Neural cell (in vitro differentiated cells): ENCODE measurements around the gene TSTD1. TPM values are rescaled to one million over a fixed set of nuclear protein-coding genes. Genes with fewer than 3 reads are reported as not detected.
"Not testable (repeated sequence)": the region's sequence is repeated elsewhere in the genome, so short reads cannot be mapped to it uniquely, and the experiment has no call there.

Experiments used
- H2AFZ ChIP-seq: fragments of 200-600, 300-800 bp; sonication (generic), shearing (Covaris generic); 2 replicates; pipeline ENCODE4 v1.6.0; 2014; ENCODE audit warnings: low read depth, mild to moderate bottlenecking, antibody characterized with exemption, low read length, moderate library complexity
- H3F3A ChIP-seq: fragments of 200-600 bp; shearing (Covaris generic); 2 replicates; pipeline ENCODE4 v1.6.1; 2016; ENCODE audit warnings: mild to moderate bottlenecking, moderate library complexity, mixed read lengths, antibody characterized with exemption, low read length; ENCODE audit not compliant: insufficient read depth, poor library complexity, severe bottlenecking
- H3K27ac ChIP-seq: fragments of 200-600, 300-800 bp; sonication (generic), shearing (Covaris generic); 2 replicates; pipeline ENCODE4 v1.5.1; 2014; ENCODE audit warnings: mild to moderate bottlenecking, low read length, moderate library complexity
- H3K27me3 ChIP-seq: fragments of 300-800, 200-600 bp; sonication (generic), shearing (Covaris generic); 2 replicates; pipeline ENCODE4 v1.6.0; 2014; ENCODE audit warnings: mild to moderate bottlenecking, low read depth, low read length, moderate library complexity; ENCODE audit not compliant: insufficient read depth
- H3K36me3 ChIP-seq: fragments of 300-800, 200-600 bp; sonication (generic), shearing (Covaris generic); 2 replicates; pipeline ENCODE4 v1.5.1; 2014; ENCODE audit warnings: mild to moderate bottlenecking, antibody characterized with exemption, low read length, moderate library complexity; ENCODE audit not compliant: insufficient read depth
- H3K4me2 ChIP-seq: fragments of 300-800, 200-600 bp; sonication (generic), shearing (Covaris generic); 2 replicates; pipeline ENCODE4 v1.6.0; 2014; ENCODE audit warnings: mild to moderate bottlenecking, low read length
- H3K4me3 ChIP-seq: fragments of 300-800, 200-600 bp; sonication (generic), shearing (Covaris generic); 2 replicates; pipeline ENCODE4 v1.5.1; 2014; ENCODE audit warnings: mild to moderate bottlenecking, low read length, moderate library complexity
- H3K79me2 ChIP-seq: fragments of 200-600 bp; shearing (Covaris generic); replicated peaks from 2 replicates; pipeline ENCODE4 v1.6.0; 2014; ENCODE audit warnings: mild to moderate bottlenecking, low read length, moderate library complexity; ENCODE audit not compliant: insufficient read depth
- H3K9ac ChIP-seq: fragments of 300-800, 200-600 bp; sonication (generic), shearing (Covaris generic); 2 replicates; pipeline ENCODE4 v1.6.1; 2016; ENCODE audit warnings: mild to moderate bottlenecking, low read length, mixed read lengths
- H3K9me2 ChIP-seq: fragments of 200-600 bp; shearing (Covaris generic); 2 replicates; pipeline ENCODE4 v1.6.1; 2016; ENCODE audit warnings: mild to moderate bottlenecking, low read length, mixed read lengths; ENCODE audit not compliant: insufficient read depth
- H3K9me3 ChIP-seq: fragments of 200-600, 300-800 bp; sonication (generic), shearing (Covaris generic); 2 replicates; pipeline ENCODE4 v1.6.1; 2016; ENCODE audit warnings: mild to moderate bottlenecking, mixed run types, low read length, moderate library complexity, mixed read lengths
- H4K20me1 ChIP-seq: fragments of 200-600 bp; shearing (Covaris generic); 2 replicates; pipeline ENCODE4 v1.6.1; 2016; ENCODE audit warnings: mild to moderate bottlenecking, mixed run types; ENCODE audit not compliant: insufficient read depth
- CTCF ChIP-seq: fragments of 450-650 bp; IDR thresholded peaks from 2 replicates; pipeline ENCODE4 v1.5.1; 2014; ENCODE audit warnings: antibody characterized with exemption, mild to moderate bottlenecking, moderate library complexity; ENCODE audit not compliant: poor library complexity, severe bottlenecking
- EP300 ChIP-seq: fragments of 450-650 bp; conservative IDR thresholded peaks from 2 replicates; pipeline ENCODE4 v1.6.1; 2014; ENCODE audit warnings: antibody characterized with exemption, mild to moderate bottlenecking, moderate library complexity; ENCODE audit not compliant: poor library complexity, severe bottlenecking
- EZH2 ChIP-seq: fragments of 200-600, 300-800 bp; shearing (Covaris generic), sonication (generic); IDR thresholded peaks from 2 replicates; pipeline ENCODE4 v1.6.1; 2014; ENCODE audit warnings: antibody characterized with exemption, low read length, borderline replicate concordance, mild to moderate bottlenecking; ENCODE audit not compliant: insufficient read depth, poor library complexity, severe bottlenecking
- MXI1 ChIP-seq: fragments of 450-650 bp; conservative IDR thresholded peaks from 2 replicates; pipeline ENCODE4 v1.6.1; 2014; ENCODE audit warnings: antibody characterized with exemption, mild to moderate bottlenecking; ENCODE audit not compliant: poor library complexity, severe bottlenecking
- POLR2AphosphoS5 ChIP-seq: IDR thresholded peaks from 2 replicates; pipeline ENCODE4 v1.6.1; 2012
- RAD21 ChIP-seq: fragments of 450-650 bp; conservative IDR thresholded peaks from 2 replicates; pipeline ENCODE4 v1.6.1; 2014; ENCODE audit warnings: antibody characterized with exemption, mild to moderate bottlenecking, moderate library complexity
- REST ChIP-seq: IDR thresholded peaks from 2 replicates; pipeline ENCODE4 v1.6.1; 2012; ENCODE audit warnings: borderline replicate concordance
- SMC3 ChIP-seq: fragments of 450-650 bp; conservative IDR thresholded peaks from 2 replicates; pipeline ENCODE4 v1.6.1; 2014; ENCODE audit warnings: antibody characterized with exemption, mild to moderate bottlenecking, moderate library complexity; ENCODE audit not compliant: poor library complexity
- TAF1 ChIP-seq: IDR thresholded peaks from 2 replicates; pipeline ENCODE4 v1.6.1; 2012; ENCODE audit warnings: low read depth
- polyA plus RNA-seq: library from polyadenylated mRNA; depleted of rRNA; stranded (reverse); fragments of >200 nt; gene quantifications from 2 replicates; pipeline ENCODE4 v1.2.3, GENCODE V29; 2014

TSTD1 gene
- polyA plus RNA-seq, 1 donor from 2014 or later, result 63.5 TPM

- Histone ChIP-seq H3K9ac (no peak overlapping the region), H3K4me3 (no peak overlapping the region), H3K27ac (no peak overlapping the region), H3K9me3 (no peaks in the 10 kb centered on the region), H3K9me2 (no peaks in the 10 kb centered on the region), H3F3A (no peaks in the 10 kb centered on the region), H3K27me3 (no peaks in the 10 kb centered on the region), H4K20me1 (no peaks in the 10 kb centered on the region), H3K79me2 (no peaks in the 10 kb centered on the region), H2AFZ (no peak overlapping the region), H3K36me3 (no peaks in the 10 kb centered on the region), H3K4me2 (no peak overlapping the region)
- TF ChIP-seq RAD21 (no peak), EZH2 (no peak), MXI1 (no peak), CTCF (no peak), POLR2AphosphoS5 (no peak), TAF1 (no peak)
Measured at GRCh38 chr1:161068306-161069234, 29.8 kb upstream of the TSTD1 start.

DNA sequence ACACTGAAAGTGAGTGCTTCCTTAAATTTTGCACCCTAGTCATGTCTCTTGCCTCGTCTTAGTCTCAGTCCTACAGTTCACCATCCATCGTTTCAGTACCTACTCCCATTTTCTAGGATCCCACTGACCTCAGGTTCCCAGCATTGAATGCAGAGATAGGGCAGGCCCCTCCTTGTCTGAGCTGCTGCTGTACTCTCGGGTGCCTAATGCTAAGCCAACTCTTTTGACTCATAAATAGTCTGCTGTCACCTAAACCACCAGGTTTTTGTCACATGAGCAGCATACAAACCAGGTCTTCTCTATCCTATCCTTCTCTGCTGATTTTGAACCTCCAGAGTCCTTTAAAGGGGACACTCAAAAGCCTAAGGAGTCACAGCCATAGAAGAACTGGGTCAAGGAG is 27.9 kb upstream of the TSTD1 start:
- no peak overlapping the region for H2AFZ ChIP-seq
- H3K9me2 ChIP-seq, result no peaks in the 10 kb centered on the region
- H3K27me3 ChIP-seq, result no peaks in the 10 kb centered on the region
- H3K36me3 ChIP-seq, result no peaks in the 10 kb centered on the region
- no peak overlapping the region for H3K27ac ChIP-seq
- no peak overlapping the region for H3K4me3 ChIP-seq
- H3K4me2 ChIP-seq, result no peak overlapping the region
- H3K79me2 ChIP-seq, result no peaks in the 10 kb centered on the region
- H3K9ac ChIP-seq, result no peak overlapping the region
- TF ChIP-seq EP300, result no peak
- no peak for TF ChIP-seq CTCF
- TF ChIP-seq TAF1, result no peak
- no peak for TF ChIP-seq EZH2
- no peak for TF ChIP-seq REST
- no peak for TF ChIP-seq MXI1
- no peak for TF ChIP-seq SMC3
- TF ChIP-seq POLR2AphosphoS5, result no peak
- no peak for TF ChIP-seq RAD21
- no peaks in the 10 kb centered on the region for H4K20me1 ChIP-seq
- H3F3A ChIP-seq, result no peaks in the 10 kb centered on the region
- no peaks in the 10 kb centered on the region for H3K9me3 ChIP-seq

DNA sequence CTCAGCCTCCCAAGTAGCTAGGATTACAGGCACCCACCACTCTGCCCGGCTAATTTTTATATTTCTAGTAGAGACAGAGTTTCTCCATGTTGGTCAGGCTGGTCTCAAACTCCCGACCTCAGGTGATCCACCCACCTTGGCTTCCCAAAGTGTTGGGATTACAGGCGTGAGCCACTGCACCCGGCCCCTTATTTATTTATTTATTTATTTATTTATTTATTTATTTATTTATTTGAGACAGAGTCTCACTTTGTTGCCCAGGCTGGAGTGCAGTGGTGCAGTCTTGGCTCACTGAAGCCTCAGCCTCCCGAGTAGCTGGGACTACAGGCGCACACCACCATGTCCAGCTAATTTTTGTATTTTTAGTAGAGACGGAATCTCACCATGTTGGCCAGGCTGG is 26.9 kb upstream of the TSTD1 start:
- H3K9me3 ChIP-seq, H3K9ac ChIP-seq, H3K36me3 ChIP-seq, H3K9me2 ChIP-seq, H3K27ac ChIP-seq, H3K4me3 ChIP-seq, H3F3A ChIP-seq, H3K79me2 ChIP-seq, H4K20me1 ChIP-seq, H3K27me3 ChIP-seq, H2AFZ ChIP-seq, H3K4me2 ChIP-seq: not testable (repeated sequence)

DNA sequence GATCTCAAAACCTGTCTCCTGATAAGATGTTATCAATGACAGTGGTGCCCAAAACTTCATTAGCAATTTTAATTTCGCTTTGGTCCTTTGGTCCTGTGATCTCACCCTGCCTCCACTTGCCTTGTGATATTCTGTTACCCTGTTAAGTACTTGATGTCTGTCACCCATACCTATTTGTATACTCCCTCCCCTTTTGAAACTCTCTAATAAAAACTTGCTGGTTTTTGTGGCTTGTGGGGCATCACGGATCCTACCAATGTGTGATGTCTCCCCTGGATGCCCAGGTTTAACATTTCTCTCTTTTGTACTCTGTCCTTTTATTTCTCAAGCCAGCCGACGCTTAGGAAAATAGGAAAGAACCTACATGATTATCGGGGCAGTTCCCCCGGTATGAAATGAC is 25.2 kb upstream of the TSTD1 start:
- not testable (repeated sequence) for H3K27ac ChIP-seq, H3F3A ChIP-seq, H3K4me2 ChIP-seq, H3K36me3 ChIP-seq, H4K20me1 ChIP-seq, H3K27me3 ChIP-seq, H3K9me2 ChIP-seq, H3K9me3 ChIP-seq, H3K79me2 ChIP-seq, H3K4me3 ChIP-seq, H3K9ac ChIP-seq, H2AFZ ChIP-seq
